Heart right ventricle (tissue), 16 donors: Measurements from ENCODE around the gene JMJD8. TPM values are rescaled to one million over a fixed set of nuclear protein-coding genes. Genes with fewer than 3 reads are reported as not detected.

Experiments
- ATAC-seq, 8 donors: fragments of 200-7000 bp; cut with Tn5 transposase; one replicate each; pipeline ENCODE4 v1.9.1; 2020; ENCODE audit warnings: mild to moderate bottlenecking in 8 of 8, moderate library complexity in 8 of 8, moderate number of reproducible peaks in 1 of 8
- DNase-seq, 2 donors: peaks; one replicate each; pipeline ENCODE4 v3.0.0-alpha.2; 2020
- H3K27ac ChIP-seq, 10 donors: fragments of 200-600 bp; sonication (generic) in 2 of 10; one replicate each; pipeline versions ENCODE4 v1.5.0 to v1.8.0; 2020 to 2022; ENCODE audit warnings: mild to moderate bottlenecking in 3 of 10
- H3K27me3 ChIP-seq, 7 donors: fragments of 200-600 bp; one replicate each; pipeline ENCODE4 v1.8.0; 2021 to 2022; ENCODE audit warnings: mild to moderate bottlenecking in 2 of 7
- H3K36me3 ChIP-seq, 9 donors: fragments of 200-600 bp; sonication (generic) in 1 of 9; one replicate each; pipeline versions ENCODE4 v1.5.0 to v1.8.0; 2020 to 2022; ENCODE audit warnings: mild to moderate bottlenecking in 2 of 9
- H3K4me1 ChIP-seq, 9 donors: fragments of 200-600 bp; sonication (generic) in 1 of 9; one replicate each; pipeline versions ENCODE4 v1.5.0 to v1.8.0; 2020 to 2022; ENCODE audit warnings: mild to moderate bottlenecking in 4 of 9
- H3K4me3 ChIP-seq, 10 donors: fragments of 200-600 bp; sonication (generic) in 2 of 10; one replicate each; pipeline versions ENCODE4 v1.5.0 to v1.8.0; 2020 to 2022; ENCODE audit warnings: mild to moderate bottlenecking in 7 of 10, moderate library complexity in 2 of 10
- H3K9me3 ChIP-seq, 11 donors: fragments of 200-600 bp in 10 of 11; sonication (generic) in 2 of 11; one replicate each; pipeline versions ENCODE4 v1.5.0 to v1.8.0; 2013 to 2022; ENCODE audit warnings: mild to moderate bottlenecking in 2 of 11, control low read depth in 1 of 11, moderate library complexity in 1 of 11
- WGBS, 2 donors: extraction: QIAGEN DNeasy Blood & Tissue Kit; methylation state at CpG; one replicate each; pipeline ENCODE4 v1.1.7; 2013; ENCODE audit warnings: inconsistent platforms in 1 of 2; 5-methylcytosine and 5-hydroxymethylcytosine counted together
- intact Hi-C, 10 donors: fragments of 100-400 bp; cut with DNase I; formaldehyde crosslinking; loops; one replicate each; pipeline versions ENCODE4 v1.11.1 to v1.14.2; 2022
- polyA plus RNA-seq, 2 donors: library from polyadenylated mRNA; stranded (reverse); fragments of 200-250 nt; gene quantifications; one replicate each; pipeline ENCODE4 v1.2.3, GENCODE V29; 2013
- total RNA-seq, 10 donors: library from RNA; stranded (reverse); fragmentation: NEBNext Ultra II Directional in 3 of 10; extraction: Animal tissue kit (Norgen Biotek cat#: 25700) in 3 of 10; gene quantifications; one replicate each; pipeline versions ENCODE4 v1.2.1 to v1.2.4, GENCODE V29; 2021 to 2023
- TF ChIP-seq, protein P1 (sequence below), 9 donors: fragments of 200-600 bp; sonication (generic) in 2 of 9; IDR thresholded peaks; one replicate each; pipeline versions ENCODE4 v1.5.0 to v1.8.0; 2021 to 2022; ENCODE audit warnings: antibody characterized with exemption in 9 of 9, mild to moderate bottlenecking in 5 of 9, moderate library complexity in 1 of 9
- donor health status: Arrhythmogenic right ventricular cardiomyopathy.
- donor health status: ischemic (EF 13 %, LVEDD 7.1; RV severe dilation, severe dysfunction).
- donor health status: healthy with polysubstance abuse.
- donor health status: DM: no; HTN: yes; CAD: no.
- donor health status: DM: no; HTN: no; CAD: no.
- donor health status: ischemic (EF 25% LVEDD 6.9; RV normal size, moderate dysfunction).
- donor health status: ischemic (EF 25% LVEDD 5.7; RV mildly dilated, moderate dysfunction).
- donor health status: healthy.
- donor health status: DM: yes; HTN: yes; CAD: no.
- donor health status: Ischemic cardiomyopathy.
- donor health status: ischemic (EF 35%, LVEDD 5.7; RV mildly dilated, moderate dysfunction).
- donor health status: nonischemic (EF 11% LVEDD 7.7; RV severe dilation, severe dysfunction).
- donor health status: DM: yes; HTN: yes; CAD: no.
- donor health status: PGD.
- donor health status: ischemic (EF 29% LVEDD 5.4; RV normal size, mild dysfunction).
- donor health status: nonischemic (EF 23%, LVEDD 6.1; RV moderate dilation, normal function).

Gene JMJD8
- total and polyA plus RNA-seq, 12 donors: 34.7 to 60.6 (median 44.0) TPM

- intact Hi-C loops: loop anchor here in 1 of 10 donors (2.0 kb wide), 1 partner anchor 39 kb away; the partner anchor contains the start of gene ANTKMT
- DNase-seq: no peak
- H3K9me3 ChIP-seq: no peaks in the 10 kb centered on the region
- H3K27ac ChIP-seq: no peak overlapping the region
- peaks cover 33 to 63% (median 50%) of the 10 kb centered on the region in 9 donors for H3K4me1 ChIP-seq
- H3K4me3 ChIP-seq: peak overlapping the region in 5 of 10 donors; percentile 70 to 95 (median 77)
- 74 to 77% methylated on average over 28 of the region's 28 CpGs for WGBS, 2 donors
- H3K27me3 ChIP-seq: peaks cover 0 to 5% (median 0%) of the 10 kb centered on the region in 7 donors
- peaks cover 0 to 36% (median 19%) of the 10 kb centered on the region in 9 donors for H3K36me3 ChIP-seq
- TF ChIP-seq, protein P1, sequence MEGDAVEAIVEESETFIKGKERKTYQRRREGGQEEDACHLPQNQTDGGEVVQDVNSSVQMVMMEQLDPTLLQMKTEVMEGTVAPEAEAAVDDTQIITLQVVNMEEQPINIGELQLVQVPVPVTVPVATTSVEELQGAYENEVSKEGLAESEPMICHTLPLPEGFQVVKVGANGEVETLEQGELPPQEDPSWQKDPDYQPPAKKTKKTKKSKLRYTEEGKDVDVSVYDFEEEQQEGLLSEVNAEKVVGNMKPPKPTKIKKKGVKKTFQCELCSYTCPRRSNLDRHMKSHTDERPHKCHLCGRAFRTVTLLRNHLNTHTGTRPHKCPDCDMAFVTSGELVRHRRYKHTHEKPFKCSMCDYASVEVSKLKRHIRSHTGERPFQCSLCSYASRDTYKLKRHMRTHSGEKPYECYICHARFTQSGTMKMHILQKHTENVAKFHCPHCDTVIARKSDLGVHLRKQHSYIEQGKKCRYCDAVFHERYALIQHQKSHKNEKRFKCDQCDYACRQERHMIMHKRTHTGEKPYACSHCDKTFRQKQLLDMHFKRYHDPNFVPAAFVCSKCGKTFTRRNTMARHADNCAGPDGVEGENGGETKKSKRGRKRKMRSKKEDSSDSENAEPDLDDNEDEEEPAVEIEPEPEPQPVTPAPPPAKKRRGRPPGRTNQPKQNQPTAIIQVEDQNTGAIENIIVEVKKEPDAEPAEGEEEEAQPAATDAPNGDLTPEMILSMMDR (IDR thresholded peaks at IDR 0.05): no peak
- no peak for ATAC-seq
These were observed 2.2 kb downstream of the JMJD8 start for GRCh38 chr16:681746-682427.

GRCh38 chr16:680967-681745 lies 3.0 kb downstream of the JMJD8 start:
- H3K36me3 ChIP-seq: peaks cover 0 to 29% (median 19%) of the 10 kb centered on the region in 9 donors
- H3K27ac ChIP-seq: peak overlapping the region in 9 of 10 donors; percentile 92 to 99 (median 97)
- 45% methylated on average over 44 of the region's 44 CpGs for WGBS, 2 donors
- peaks cover 33 to 60% (median 50%) of the 10 kb centered on the region in 9 donors for H3K4me1 ChIP-seq
- intact Hi-C loops: loop anchor here in 1 of 10 donors (2.0 kb wide), 1 partner anchor 40 kb away; the partner anchor contains the start of gene ANTKMT
- H3K4me3 ChIP-seq: peak overlapping the region; percentile 50 to 95 (median 71)
- DNase-seq (peak in 1 of 2 donors; percentile 54), ATAC-seq (no peak)
- no peaks in the 10 kb centered on the region for H3K9me3 ChIP-seq
- H3K27me3 ChIP-seq: peaks cover 0 to 11% (median 0%) of the 10 kb centered on the region in 7 donors
- TF ChIP-seq, protein P1 (IDR thresholded peaks at IDR 0.05): peak in 2 of 9 donors; percentile 10 to 15

DNA sequence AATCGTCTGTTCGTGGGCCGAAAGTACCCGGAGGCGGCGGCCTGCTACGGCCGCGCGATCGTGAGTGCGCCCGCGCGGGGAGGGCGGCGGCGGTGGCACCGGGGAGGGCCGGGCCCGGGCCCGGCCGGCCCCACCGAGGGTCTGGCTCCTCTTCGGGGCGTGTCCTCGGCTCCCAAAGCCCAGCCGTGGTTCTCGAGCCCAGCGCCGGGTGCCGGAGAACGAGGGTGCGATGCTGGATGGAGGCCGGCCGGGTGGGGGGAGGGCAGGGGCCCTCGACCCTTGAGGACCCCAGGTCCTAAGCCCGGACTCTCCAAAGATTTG lies 3.5 kb downstream of the JMJD8 start:
- ATAC-seq: no peak
- WGBS, 2 donors: 0% methylated on average over 38 of the region's 38 CpGs
- Histone ChIP-seq H3K9me3 (no peaks in the 10 kb centered on the region), H3K27me3 (peaks cover 0 to 17% (median 0%) of the 10 kb centered on the region in 7 donors), H3K27ac (peak overlapping the region; percentile 66 to 99 (median 96)), H3K4me1 (peaks cover 33 to 60% (median 50%) of the 10 kb centered on the region in 9 donors), H3K36me3 (peaks cover 0 to 28% (median 18%) of the 10 kb centered on the region in 9 donors), H3K4me3 (peak overlapping the region; percentile 50 to 95 (median 71))
- DNase-seq: no peak
- intact Hi-C loops: loop anchor here in 1 of 10 donors (2.0 kb wide), 1 partner anchor 40 kb away; the partner anchor contains the start of gene ANTKMT
- TF ChIP-seq, protein P1 (IDR thresholded peaks at IDR 0.05): no peak
